Measurements from ENCODE around the gene DCK. TPM values are rescaled to one million over a fixed set of nuclear protein-coding genes. Genes with fewer than 3 reads are reported as not detected.
A peak's percentile ranks its signal among the peaks of the same experiment; 100 is the strongest.
"Not testable (repeated sequence)": the region's sequence is repeated elsewhere in the genome, so short reads cannot be mapped to it uniquely, and the experiment has no call there.

DCK gene
- total RNA-seq, 1 experiment from 2014 or later, result 13.7 TPM

DNA sequence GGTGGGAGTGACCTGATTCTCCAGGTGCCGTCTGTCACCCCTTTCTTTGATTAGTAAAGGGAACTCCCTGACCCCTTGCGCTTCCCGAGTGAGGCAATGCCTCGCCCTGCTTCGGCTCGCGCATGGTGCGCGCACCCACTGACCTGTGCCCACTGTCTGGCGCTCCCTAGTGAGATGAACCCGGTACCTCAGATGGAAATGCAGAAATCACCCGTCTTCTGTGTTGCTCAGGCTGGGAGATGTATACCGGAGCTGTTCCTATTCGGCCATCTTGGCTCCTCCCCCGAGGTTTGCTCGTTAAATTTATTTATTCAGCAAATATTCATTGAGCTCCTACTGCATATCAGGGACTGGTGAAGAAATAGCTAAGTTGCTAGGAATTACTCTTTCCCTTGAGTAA lies 66.1 kb downstream of the DCK start:
- H3K9me3 Mint-ChIP-seq; H3K4ac ChIP-seq (ENCODE audit: low read depth, low read length); H3K56ac ChIP-seq (ENCODE audit: insufficient read length, low read depth, low read length); H4K91ac ChIP-seq (ENCODE audit: insufficient read length, low read depth, low read length); H3K23me2 ChIP-seq (ENCODE audit: insufficient read length, low read depth, low read length, poor library complexity, severe bottlenecking); H3K27me3 ChIP-seq (ENCODE audit: insufficient read depth, low read length); H3K9me3 ChIP-seq (ENCODE audit: control insufficient read depth, low read depth, low read length); H2AK5ac ChIP-seq (ENCODE audit: insufficient read length, low read length); H2BK5ac ChIP-seq (ENCODE audit: insufficient read length, low read length); H3K27ac ChIP-seq (ENCODE audit: insufficient read length, low read depth, low read length); H3K27me3 Mint-ChIP-seq (ENCODE audit: low read depth); H3K9ac ChIP-seq (ENCODE audit: extremely low read depth, insufficient read length, low read length); H3K23ac ChIP-seq (ENCODE audit: insufficient read length, low read depth, low read length); H3K79me2 ChIP-seq (ENCODE audit: insufficient read depth, low read length); H2BK15ac ChIP-seq (ENCODE audit: low read depth, low read length); H4K20me1 ChIP-seq (ENCODE audit: control insufficient read depth, insufficient read depth, insufficient read length); H4K8ac ChIP-seq (replicated peaks; ENCODE audit: insufficient read length, low read depth, low read length); H2BK120ac ChIP-seq (ENCODE audit: low read depth, low read length, poor library complexity, severe bottlenecking); H3K79me1 ChIP-seq (ENCODE audit: insufficient read depth, low read depth, low read length, poor library complexity, severe bottlenecking); H4K5ac ChIP-seq (ENCODE audit: insufficient read length, low read depth, low read length); H2BK12ac ChIP-seq (ENCODE audit: insufficient read length, low read depth, low read length); H3K18ac ChIP-seq (ENCODE audit: insufficient read length, low read depth, low read length); H3T11ph ChIP-seq (ENCODE audit: low read length); H3K14ac ChIP-seq (ENCODE audit: insufficient read depth, low read length); H3K4me1 Mint-ChIP-seq; H2AFZ ChIP-seq (ENCODE audit: low read length); H3K36me3 Mint-ChIP-seq (ENCODE audit: insufficient read depth in 1 of 3, low read depth in 3 of 3); H3K4me1 ChIP-seq (ENCODE audit: insufficient read depth, low read length); H2BK20ac ChIP-seq (ENCODE audit: low read depth, low read length, poor library complexity, severe bottlenecking): not testable (repeated sequence)
- Mint-ChIP-seq H3K4me3 (peak overlapping the region; percentile 62 to 73; a peak in 4 of 5 replicates), H3K27ac (peak overlapping the region; percentile 51 to 99 (median 94); a peak in 6 of 7 replicates)
- WGBS (ENCODE audit: extremely low coverage, insufficient read length, low lambda C conversion rate), result no CpG with 5 or more reads among the region's 16 CpGs
- H3K4me2 ChIP-seq (ENCODE audit: insufficient read depth, insufficient read length, low read length), result peak overlapping the region; percentile 43
- DNase-seq, result peak; percentile 43

Data from H9 (cell line).